ENCODE results near the gene OSMR.
"Not testable (repeated sequence)": the region's sequence is repeated elsewhere in the genome, so short reads cannot be mapped to it uniquely, and the experiment has no call there.

The OSMR gene

DNA sequence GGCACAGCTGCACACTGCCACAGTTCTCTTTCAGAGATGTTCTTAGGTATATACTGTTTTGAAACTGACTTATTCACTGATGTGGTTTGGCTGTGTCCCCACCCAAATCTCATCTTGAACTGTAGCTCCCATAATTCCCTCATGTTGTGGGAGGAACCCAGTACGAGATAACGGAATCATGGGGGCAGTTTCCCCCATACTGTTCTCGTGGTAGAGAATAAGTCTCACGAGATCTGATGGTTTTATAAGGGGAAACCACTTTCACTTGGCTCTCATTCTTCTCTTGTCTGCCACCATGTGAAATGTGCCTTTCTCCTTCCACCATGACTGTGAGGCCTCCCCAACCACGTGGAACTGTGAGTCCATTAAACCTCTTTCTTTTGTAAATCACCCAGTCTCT is 5.8 kb downstream of the OSMR start:
- POLR2A ChIA-PET; H3K4me1 ChIP-seq (ENCODE audit: control insufficient read depth, insufficient read depth, low read length); H3K27ac ChIP-seq (ENCODE audit: extremely low read depth, low read depth, low read length); H3K4me3 ChIP-seq (ENCODE audit: low read depth, low read length); H3K9me3 ChIP-seq (ENCODE audit: control insufficient read depth, insufficient read depth, low read depth, low read length); H3K36me3 ChIP-seq (ENCODE audit: control insufficient read depth in 2 of 2, insufficient read depth in 1 of 2, low read length in 2 of 2): not testable (repeated sequence)
- CTCF ChIA-PET, result interaction anchor here (0.6 to 1.7 kb wide), 3 partner anchors 29 to 72 kb away, joined by 3 to 4 read pairs (median 4); no protein-coding TSS in a partner anchor
- peak; percentile 26; the same call in 1 of the 2 replicates for TF ChIP-seq PRDM1 (tag by site-specific recombination; IDR thresholded peaks at IDR 0.05)

- no peak for TF ChIP-seq ZNF514 (tag by site-specific recombination; IDR thresholded peaks at IDR 0.05)
- no peak for TF ChIP-seq ZNF280D (tag by site-specific recombination; IDR thresholded peaks at IDR 0.05)
- TF ChIP-seq ZSCAN23 (tag by site-specific recombination; IDR thresholded peaks at IDR 0.05), result no peak
- TF ChIP-seq ZNF560 (tag by site-specific recombination; IDR thresholded peaks at IDR 0.05; ENCODE audit: borderline replicate concordance), result no peak
- TF ChIP-seq HOXC10 (CRISPR knock-in tag; IDR thresholded peaks at IDR 0.05), result no peak
- TF ChIP-seq ZBTB6 (tag by site-specific recombination; IDR thresholded peaks at IDR 0.05), result no peak
- TF ChIP-seq ZNF600 (tag by site-specific recombination; IDR thresholded peaks at IDR 0.05), result no peak
- no peak for TF ChIP-seq ZNF768 (tag by site-specific recombination; IDR thresholded peaks at IDR 0.05)
- no peak for TF ChIP-seq PBX3 (CRISPR knock-in tag; IDR thresholded peaks at IDR 0.05)
- TF ChIP-seq KLF8 (tag by site-specific recombination; IDR thresholded peaks at IDR 0.05), result no peak
- TF ChIP-seq, protein P1, sequence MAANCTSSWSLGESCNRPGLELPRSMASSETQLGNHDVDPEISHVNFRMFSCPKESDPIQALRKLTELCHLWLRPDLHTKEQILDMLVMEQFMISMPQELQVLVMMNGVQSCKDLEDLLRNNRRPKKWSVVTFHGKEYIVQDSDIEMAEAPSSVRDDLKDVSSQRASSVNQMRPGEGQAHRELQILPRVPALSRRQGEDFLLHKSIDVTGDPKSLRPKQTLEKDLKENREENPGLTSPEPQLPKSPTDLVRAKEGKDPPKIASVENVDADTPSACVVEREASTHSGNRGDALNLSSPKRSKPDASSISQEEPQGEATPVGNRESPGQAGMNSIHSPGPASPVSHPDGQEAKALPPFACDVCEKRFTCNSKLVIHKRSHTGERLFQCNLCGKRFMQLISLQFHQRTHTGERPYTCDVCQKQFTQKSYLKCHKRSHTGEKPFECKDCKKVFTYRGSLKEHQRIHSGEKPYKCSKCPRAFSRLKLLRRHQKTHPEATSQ (tag by site-specific recombination; IDR thresholded peaks at IDR 0.05), result no peak
- TF ChIP-seq WT1 (tag by site-specific recombination; IDR thresholded peaks at IDR 0.05), result no peak
- no peak for TF ChIP-seq ZNF571 (tag by site-specific recombination; IDR thresholded peaks at IDR 0.05)
- no peak for TF ChIP-seq ZBTB20 (tag by site-specific recombination; IDR thresholded peaks at IDR 0.05)
- TF ChIP-seq ZNF423 (tag by site-specific recombination; IDR thresholded peaks at IDR 0.05), result no peak
- no peak for TF ChIP-seq ZNF132 (tag by site-specific recombination; IDR thresholded peaks at IDR 0.05; ENCODE audit: borderline replicate concordance)
- TF ChIP-seq ZNF18 (tag by site-specific recombination; IDR thresholded peaks at IDR 0.05), result no peak
- no peak for TF ChIP-seq ZNF23 (tag by site-specific recombination; IDR thresholded peaks at IDR 0.05; ENCODE audit: borderline replicate concordance)
- no peaks in the 10 kb centered on the region for H3K9me3 ChIP-seq (ENCODE audit: control insufficient read depth, insufficient read depth, low read depth, low read length)
- H3K4me1 ChIP-seq (ENCODE audit: control insufficient read depth, insufficient read depth, low read length), result no peaks in the 10 kb centered on the region
- H3K36me3 ChIP-seq (ENCODE audit: control insufficient read depth in 2 of 2, insufficient read depth in 1 of 2, low read length in 2 of 2), result no peaks in the 10 kb centered on the region
- H3K27ac ChIP-seq (ENCODE audit: extremely low read depth, low read depth, low read length), result no peak overlapping the region
- ChIA-PET POLR2A (interaction anchor here (0.7 kb wide), 1 partner anchor 9 kb away, joined by 5 read pairs; no protein-coding TSS in a partner anchor), CTCF (no interaction called here)
- no peak overlapping the region for H3K4me3 ChIP-seq (ENCODE audit: low read depth, low read length)
Measured at GRCh38 chr5:38853753-38854470, 8.1 kb downstream of the OSMR start.

All from HEK293 (cell line).